NCI-H2081 treated with DMSO at 0.1 percent for 48 hours (cell line): ENCODE measurements around the gene CHCHD4.
"Not testable (repeated sequence)": the region's sequence is repeated elsewhere in the genome, so short reads cannot be mapped to it uniquely, and the experiment has no call there.

Source experiments
- DNase-seq: peaks from one replicate; lab custom pipeline; 2025; lab: John Stamatoyannopoulos, UW

Gene CHCHD4

GRCh38 chr3:14134291-14134690, 9.6 kb upstream of the CHCHD4 start:
- no peak for DNase-seq

DNA sequence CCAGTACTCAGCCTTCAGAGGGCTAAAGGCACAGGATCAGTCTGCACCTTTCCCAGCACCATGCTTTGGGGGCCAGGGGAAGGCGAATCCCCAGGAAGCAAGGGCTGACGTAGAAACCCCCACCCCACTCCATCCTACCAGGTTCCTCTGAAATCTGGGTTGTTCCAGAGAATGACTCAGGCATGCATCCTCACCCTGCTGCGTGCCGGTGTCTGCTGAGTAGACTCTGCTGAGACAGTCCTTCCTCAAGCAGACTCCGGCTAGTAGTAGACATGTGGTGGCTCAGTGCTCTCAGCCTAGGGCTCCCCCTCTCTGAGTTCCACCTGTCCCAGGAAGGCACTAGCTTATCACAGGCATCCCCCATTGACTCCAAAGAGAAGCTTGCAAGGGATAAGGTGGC, 9.2 kb upstream of the CHCHD4 start:
- DNase-seq, result no peak

DNA sequence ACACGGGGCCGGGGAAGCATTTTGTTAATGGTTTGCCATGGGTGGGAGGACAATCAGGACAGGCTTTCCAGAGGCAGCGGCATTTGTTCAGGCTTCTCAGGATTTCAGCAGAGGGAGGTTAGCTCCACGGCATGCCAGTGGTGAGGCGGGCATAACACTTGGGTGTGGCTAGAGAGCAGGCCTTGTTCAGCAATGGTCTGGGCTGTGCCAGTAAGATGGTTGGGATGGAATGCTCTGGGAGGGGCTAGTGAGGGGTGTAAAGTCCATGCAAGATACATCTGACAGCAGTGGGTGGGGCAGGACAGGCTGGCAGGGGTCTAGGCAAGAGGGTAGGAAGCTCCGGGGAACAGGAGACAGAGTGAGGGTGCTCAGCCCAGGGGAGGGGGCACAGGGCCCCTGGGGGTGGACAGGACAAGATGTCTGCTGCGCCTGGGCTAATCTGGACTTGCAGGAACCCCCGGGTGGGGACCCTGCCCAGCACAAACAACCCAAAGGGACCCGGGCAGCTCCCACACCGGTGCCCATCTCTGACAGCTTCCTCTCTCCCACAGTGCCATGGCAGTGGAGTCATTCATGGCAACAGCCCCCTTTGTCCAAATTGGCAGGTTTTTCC, 8.6 kb upstream of the CHCHD4 start:
- DNase-seq, result no peak

DNA sequence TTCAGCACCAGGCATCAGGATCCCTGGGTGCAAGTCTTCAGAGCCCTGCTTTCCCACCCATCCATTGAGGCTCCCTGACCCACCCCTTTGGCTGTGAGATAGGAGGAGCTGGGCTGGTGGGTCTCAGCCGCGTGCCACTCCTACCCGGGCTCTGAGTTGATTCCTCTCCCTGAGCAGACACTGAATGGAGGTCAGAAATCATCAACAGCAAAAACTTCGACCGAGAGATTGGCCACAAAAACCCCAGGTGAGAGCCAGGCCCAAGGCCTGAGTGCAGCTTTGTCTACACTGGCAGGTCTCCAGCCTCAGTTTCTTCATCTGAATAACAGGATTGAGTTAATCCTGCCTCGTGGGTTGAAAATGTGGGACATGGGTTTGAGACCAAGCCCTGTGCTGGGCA, 8.0 kb upstream of the CHCHD4 start:
- DNase-seq, result no peak

GRCh38 chr3:14132120-14132519, 7.5 kb upstream of the CHCHD4 start:
- no peak for DNase-seq

DNA sequence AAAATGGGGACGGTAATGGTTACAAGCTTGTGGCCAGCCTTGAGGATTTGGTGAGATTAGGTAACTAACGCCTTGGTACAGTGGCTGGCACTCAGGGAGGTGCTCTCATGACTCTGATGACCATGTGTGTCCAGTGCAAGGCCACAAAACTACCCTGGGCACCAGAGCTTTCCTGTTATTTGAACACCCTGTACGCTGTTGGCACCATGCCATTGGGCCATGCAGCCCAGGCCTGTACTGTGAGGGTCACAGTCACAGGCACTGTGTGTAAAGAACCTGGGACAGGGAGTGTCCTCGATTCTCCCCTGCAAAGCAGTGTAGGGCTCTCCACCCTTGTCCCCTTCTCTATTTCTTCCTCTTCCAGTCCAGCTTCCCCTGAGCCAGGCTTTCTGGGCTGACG, 6.5 kb upstream of the CHCHD4 start:
- no peak for DNase-seq

- no peak for DNase-seq
These were observed 6.0 kb upstream of the CHCHD4 start for GRCh38 chr3:14130707-14131106.

DNA sequence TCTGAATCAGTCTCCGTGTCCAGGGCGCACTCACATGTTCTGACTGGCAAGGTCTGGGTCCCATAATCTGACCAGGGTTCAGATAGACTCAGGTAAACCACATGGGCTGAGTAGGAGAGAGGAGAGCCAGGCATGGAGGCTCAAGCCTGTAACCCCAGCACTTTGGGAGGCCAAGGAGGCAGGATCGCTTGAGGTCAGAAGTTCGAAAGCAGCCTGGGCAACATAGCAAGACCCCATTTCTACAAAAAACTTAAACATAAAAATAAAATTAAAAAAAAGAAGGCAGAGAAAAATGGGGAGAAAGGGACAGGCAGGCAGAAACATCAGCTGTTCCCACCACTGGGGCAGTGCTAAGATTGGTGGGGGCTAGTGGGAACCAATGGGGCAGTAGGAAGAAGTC, 5.6 kb upstream of the CHCHD4 start:
- no peak for DNase-seq

DNA sequence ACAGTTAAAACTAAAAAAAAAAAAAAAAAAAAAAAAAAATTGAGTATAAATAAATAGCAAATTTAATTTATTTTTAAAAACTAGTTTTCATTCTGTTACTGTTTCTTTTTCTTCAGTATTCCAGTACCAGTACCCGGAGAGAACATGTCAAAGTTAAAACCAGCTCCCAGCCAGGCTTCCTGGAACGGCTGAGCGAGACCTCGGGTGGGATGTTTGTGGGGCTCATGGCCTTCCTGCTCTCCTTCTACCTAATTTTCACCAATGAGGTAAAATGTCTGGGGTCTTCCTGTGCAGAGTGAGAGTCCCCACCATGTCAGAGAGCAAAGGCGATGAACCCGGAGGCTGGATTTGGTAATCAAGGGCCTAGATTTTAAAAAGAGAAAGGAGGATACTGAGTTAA, 4.6 kb upstream of the CHCHD4 start:
- no peak for DNase-seq

GRCh38 chr3:14128724-14129123, 4.1 kb upstream of the CHCHD4 start:
- DNase-seq, result no peak

DNA sequence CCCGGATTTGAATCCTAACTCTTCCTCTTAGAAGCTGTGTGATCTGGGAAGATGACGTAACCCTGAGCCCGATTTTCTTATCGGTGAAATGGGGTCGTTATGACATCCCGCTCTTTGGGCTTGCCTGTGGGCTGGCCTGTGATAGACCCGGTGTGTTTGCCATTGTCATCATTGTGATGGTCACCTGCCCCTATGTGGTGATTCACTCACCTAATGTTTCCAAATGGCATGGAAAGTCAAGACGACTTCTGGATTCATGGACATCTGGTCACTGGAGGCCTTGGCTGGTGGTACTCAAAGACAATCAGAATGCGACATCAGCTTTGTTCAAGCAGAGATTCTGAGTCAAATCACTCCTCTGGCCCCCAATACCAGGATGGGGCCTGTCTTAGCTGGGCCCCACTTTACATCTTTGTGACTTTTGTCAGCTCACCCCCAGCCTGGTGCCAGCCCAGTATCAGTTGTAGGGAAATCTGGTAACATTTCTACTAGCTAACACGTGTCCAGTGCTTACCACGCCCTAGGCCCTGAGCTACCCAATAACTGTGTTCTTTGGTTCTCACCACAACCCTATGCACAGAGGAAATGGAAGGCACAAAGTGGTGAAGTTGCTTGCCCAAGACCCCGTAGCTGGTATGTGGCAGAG, 3.0 kb upstream of the CHCHD4 start:
- DNase-seq, result no peak

DNA sequence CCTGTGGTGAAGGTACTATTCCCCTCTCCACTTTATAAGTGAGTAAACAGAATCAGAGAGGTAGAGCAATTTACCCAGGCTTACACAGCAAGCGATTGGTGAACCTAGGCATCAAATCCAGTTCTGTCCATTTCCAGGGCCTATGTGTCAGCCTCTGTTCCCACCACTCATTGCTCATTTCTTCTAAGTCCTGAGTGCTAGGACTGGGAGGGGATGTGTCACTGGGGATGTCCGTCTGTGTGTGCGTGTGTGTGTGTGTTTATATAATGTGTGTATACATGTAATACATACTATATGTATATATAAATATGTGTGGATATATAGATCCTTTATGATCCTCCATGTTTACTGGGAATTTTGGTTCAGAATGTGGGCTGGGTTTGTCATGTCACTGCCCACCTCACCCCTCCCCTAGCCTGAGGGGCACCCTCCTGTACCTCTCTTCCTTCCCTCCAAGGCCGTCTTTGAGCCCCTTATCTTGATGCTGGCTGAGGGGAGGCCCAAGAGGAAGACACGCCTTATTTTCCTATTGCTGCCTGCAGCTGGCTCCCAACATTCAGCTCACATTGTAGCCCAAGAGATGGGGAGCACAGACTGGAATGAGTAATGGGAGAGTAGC, 2.3 kb upstream of the CHCHD4 start:
- no peak for DNase-seq

DNA sequence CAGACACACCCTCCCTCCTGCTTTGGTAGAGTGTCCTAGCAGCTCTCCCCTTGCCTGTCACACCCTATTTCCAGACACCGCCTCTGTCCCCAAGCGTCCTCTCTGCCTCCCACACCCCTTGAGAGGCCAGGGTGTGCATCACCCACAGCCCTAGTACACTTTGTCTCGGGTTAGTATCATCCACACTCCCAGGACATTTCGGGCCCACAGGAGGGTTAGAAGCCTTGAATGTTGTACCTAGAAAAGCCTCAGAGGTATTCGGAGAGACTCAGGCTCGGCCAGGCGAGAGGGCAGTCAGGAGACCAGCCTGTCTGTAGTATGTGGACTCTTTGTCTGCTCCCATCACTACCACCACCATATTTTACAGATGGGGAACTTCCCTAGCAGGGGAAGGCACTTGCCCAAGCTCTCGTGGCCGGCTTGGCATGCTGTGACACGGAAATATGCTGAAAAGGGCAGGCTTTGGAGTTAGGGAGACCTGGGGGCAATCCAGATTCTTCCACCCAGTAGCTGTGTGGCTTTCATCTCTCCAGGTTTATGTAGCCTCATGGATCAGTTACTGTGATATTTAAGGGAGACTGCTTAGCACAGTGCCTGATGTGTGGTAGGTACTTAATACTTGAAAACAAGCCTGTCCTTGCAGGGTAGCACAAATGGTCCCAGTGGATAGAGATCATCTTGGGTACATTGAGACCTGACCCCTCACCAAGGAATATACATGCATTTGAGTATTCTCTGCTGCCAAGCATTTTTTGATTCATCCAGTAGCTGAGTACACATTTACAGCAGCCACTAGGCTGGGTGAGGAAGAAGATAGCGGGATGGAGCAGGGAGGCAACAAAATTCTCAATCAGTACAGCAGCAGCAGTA, 1.6 kb upstream of the CHCHD4 start:
- DNase-seq, result no peak

DNA sequence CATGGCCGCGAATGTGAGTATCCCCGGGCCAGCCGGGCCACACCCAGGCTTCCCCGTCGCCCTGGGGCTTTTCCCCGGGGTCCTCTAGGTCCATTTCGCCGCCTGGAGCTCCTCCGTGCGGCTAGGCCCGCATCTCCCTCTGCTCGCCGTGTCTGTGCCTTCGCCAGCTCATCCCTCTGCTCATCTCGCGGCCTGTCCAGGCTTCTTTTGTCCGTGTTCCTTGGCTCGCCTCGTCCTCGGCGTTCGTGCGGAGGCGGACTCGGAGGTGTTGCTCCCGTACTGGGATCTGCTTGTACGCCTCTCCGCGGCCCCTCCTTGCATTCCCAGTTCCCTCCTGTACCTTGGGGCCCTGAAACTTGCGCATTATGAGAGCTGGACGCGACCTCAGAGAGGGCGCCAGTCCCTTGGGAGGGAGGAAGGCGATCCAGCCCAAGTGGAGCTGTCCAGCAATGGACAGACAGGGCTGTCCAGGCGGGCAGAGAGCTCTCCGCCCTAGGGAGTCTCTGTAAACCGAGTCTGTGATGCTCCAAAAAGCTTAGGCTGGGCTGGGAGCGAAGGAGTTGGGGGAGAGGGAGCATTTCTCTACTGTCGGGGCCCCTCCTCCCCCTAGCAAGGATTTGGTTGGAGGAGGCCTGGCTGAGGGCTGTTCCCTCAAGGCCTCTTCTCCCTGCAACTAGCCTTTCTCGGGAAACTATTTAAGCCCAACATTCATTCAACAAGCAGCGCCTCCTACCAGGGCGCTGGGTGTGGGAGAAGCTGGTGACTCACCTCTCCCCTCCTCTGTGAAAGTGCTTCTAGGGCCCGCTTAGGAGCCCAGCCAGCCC, 735 bp upstream of the CHCHD4 start:
- no peak for DNase-seq

- DNase-seq, result no peak
These were observed 451 bp downstream of the CHCHD4 start for GRCh38 chr3:14124223-14124614.

GRCh38 chr3:14123308-14124222, 1.1 kb downstream of the CHCHD4 start:
- DNase-seq, result no peak

DNA sequence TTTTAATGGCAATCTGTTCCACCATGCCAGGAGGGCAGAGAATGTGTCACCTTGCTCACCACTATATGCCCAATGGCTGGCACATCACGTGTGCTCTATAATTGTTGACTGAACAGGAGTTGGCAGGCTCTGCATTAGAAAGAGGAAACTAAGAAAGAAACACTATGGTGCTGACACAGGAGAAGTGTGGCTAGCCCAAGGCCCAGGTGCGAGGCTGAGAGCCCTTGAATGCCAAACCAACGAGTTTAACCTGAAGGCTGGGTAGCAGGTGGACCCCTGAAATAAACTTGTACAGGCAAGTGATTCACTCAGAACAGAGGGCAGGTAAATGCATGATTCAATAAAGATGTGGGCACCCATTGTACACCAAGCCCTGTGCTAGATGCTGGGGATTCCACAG, 2.4 kb downstream of the CHCHD4 start:
- no peak for DNase-seq

DNA sequence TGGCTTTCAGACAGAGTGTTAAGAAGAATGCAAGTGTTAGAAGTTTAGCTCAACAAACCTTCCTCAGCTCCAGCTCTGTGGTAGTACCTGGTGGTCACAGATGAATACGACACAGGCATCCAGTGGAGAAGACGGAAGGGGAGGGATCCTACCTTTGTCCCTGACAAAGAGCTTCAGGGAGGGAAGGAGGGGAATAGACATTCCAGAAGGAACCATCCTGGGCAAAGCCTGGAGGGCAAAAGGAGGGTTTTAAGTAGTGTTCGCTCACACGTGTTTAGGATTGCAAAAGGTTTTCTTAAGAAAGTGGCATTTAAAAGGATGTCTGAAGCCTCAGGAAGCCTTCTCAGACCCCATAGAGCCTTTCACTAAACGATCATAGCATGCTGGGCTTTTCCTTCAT, 2.8 kb downstream of the CHCHD4 start:
- DNase-seq, result no peak

DNA sequence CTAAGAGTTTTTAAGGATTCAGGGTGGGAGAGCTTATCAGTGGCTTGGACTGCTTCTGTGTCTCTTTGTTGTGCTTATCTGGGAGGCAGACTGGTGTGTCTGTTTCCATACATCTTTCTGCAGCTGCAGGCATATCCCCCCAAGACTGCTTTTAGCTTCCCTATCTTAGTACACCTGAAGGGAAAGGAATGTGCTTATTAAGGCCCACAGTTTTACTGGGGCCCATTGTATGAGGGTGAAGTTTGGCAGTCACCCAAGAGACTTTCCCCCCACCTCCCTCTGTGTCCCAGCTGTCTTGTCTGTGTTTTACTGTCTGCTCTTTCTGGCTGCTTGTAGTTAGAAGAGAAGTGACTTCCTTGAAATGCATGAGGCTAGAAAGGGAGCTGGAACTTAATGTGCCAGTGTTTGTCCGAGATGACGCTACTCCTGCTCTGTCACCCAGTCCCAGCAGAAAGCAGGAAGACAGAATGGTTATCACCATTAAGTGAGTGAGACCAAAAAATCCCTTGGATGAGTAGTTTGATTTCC, 3.7 kb downstream of the CHCHD4 start:
- not testable (repeated sequence) for DNase-seq

GRCh38 chr3:14120111-14120920, 4.4 kb downstream of the CHCHD4 start:
- no peak for DNase-seq
